ENCODE data around the gene INPP5A. TPM values are rescaled to one million over a fixed set of nuclear protein-coding genes. Genes with fewer than 3 reads are reported as not detected.
A peak's percentile ranks its signal among the peaks of the same experiment; 100 is the strongest.

Gene INPP5A
- total and polyA plus RNA-seq, 9 of the 15 experiments (the other 6 are each of a cell fraction or from before 2014, with no cell fraction given): 0.66 to 11.6 (median 7.7) TPM

GRCh38 chr10:132627666-132628531, 90.3 kb downstream of the INPP5A start:
- H2AFZ ChIP-seq (ENCODE audit: low read depth, low read length): no peak overlapping the region
- H3K36me3 ChIP-seq (ENCODE audit: control insufficient read depth, insufficient read depth, low read length): no peaks in the 10 kb centered on the region
- H3K4me3 ChIP-seq: no peak overlapping the region
- peaks cover 42% of the 10 kb centered on the region for H4K20me1 ChIP-seq (replicated peaks; ENCODE audit: control insufficient read depth, insufficient read depth, low read length)
- H3K9me3 ChIP-seq (replicated peaks; ENCODE audit: control insufficient read depth, insufficient read depth, low read depth, low read length): no peaks in the 10 kb centered on the region
- H3K9me1 ChIP-seq (ENCODE audit: control insufficient read depth, insufficient read depth, low read length): peaks cover 3% of the 10 kb centered on the region
- no peak overlapping the region for H3K27ac ChIP-seq (ENCODE audit: extremely low read depth, low read depth, low read length)
- POLR2A ChIA-PET: interaction anchor here (0.8 kb wide), 1 partner anchor 13 kb away, joined by 4 read pairs; no protein-coding TSS in a partner anchor
- H3K4me2 ChIP-seq (ENCODE audit: insufficient read depth, low read length): peak overlapping the region; percentile 10; the same call in 1 of the 2 replicates
- in situ Hi-C loops (cut with MboI) (no loop called here), intact Hi-C loops (cut with micrococcal nuclease) (no loop called here)
- H3K9ac ChIP-seq (ENCODE audit: insufficient read depth in 1 of 2, low read depth in 2 of 2, low read length in 2 of 2): peak overlapping the region in 1 of 2 experiments; percentile 35; a peak in 1 of 4 replicates
- whole genome bisulfite sequencing (ENCODE audit: insufficient coverage, low coverage, missing lambda C conversion rate): 9% methylated on average over 25 of the region's 32 CpGs
- peaks cover 11 to 21% of the 10 kb centered on the region in 2 experiments; a peak in 4 of 5 replicates for H3K4me1 ChIP-seq (replicated peaks in 1 of 2; ENCODE audit: control insufficient read depth in 2 of 2, insufficient read depth in 2 of 2, low read length in 2 of 2)
- ATAC-seq (peak; percentile 74), DNase-seq (ENCODE audit: extremely low read depth in 1 of 4, low spot score in 3 of 4) (peak; percentile 20 to 41 (median 38)), FAIRE-seq (peak; percentile 58)
- H3K27me3 ChIP-seq (ENCODE audit: control insufficient read depth in 2 of 2, insufficient read depth in 2 of 2, low read length in 2 of 2): peaks cover 0 to 21% of the 10 kb centered on the region in 2 experiments; a peak in 3 of 5 replicates
- CTCF ChIA-PET (ENCODE audit: low intra/inter-chr PET ratio): no interaction called here
- H3K79me2 ChIP-seq (ENCODE audit: control insufficient read depth, insufficient read depth, low read length): no peaks in the 10 kb centered on the region
- BruUV-seq (replicated peaks): no TSS peak
- no peak for TF ChIP-seq KHSRP (IDR thresholded peaks at IDR 0.05)
- no peak for TF ChIP-seq KLF13 (tag; IDR thresholded peaks at IDR 0.05; ENCODE audit: borderline replicate concordance, low read depth)
- no peak for TF ChIP-seq HCFC1 (IDR thresholded peaks at IDR 0.05; ENCODE audit: low read depth, low read length)
- TF ChIP-seq PBX2 (CRISPR knock-in tag; IDR thresholded peaks at IDR 0.05; ENCODE audit: low read depth): no peak
- TF ChIP-seq PBX2 (tag; conservative IDR thresholded peaks at IDR 0.05; ENCODE audit: low read depth): no peak
- TF ChIP-seq BRD9 (IDR thresholded peaks at IDR 0.05; ENCODE audit: low read depth, partially characterized antibody): no peak
- no peak for TF ChIP-seq ARHGAP35 (IDR thresholded peaks at IDR 0.05; ENCODE audit: partially characterized antibody)
- peak; percentile 49; the same call in 1 of the 2 replicates for TF ChIP-seq SMARCE1 (IDR thresholded peaks at IDR 0.05)
- peak; percentile 27; the same call in 1 of the 2 replicates for TF ChIP-seq TAL1 (IDR thresholded peaks at IDR 0.05)
- no peak for TF ChIP-seq CHD4 (IDR thresholded peaks at IDR 0.05; ENCODE audit: insufficient read depth, insufficient replicate concordance, low read depth, low read length, poor library complexity, severe bottlenecking)
- no peak for TF ChIP-seq SRSF7 (optimal IDR thresholded peaks at IDR 0.05; ENCODE audit: low read depth, low read length)
- TF ChIP-seq CBX1 (IDR thresholded peaks at IDR 0.05; ENCODE audit: low read depth): no peak
- TF ChIP-seq ATF1 (CRISPR knock-in tag; IDR thresholded peaks at IDR 0.05): no peak
- peak; percentile 25; the same call in 1 of the 2 replicates for TF ChIP-seq ATF1 (tag; IDR thresholded peaks at IDR 0.05)
- TF ChIP-seq KDM1A (IDR thresholded peaks at IDR 0.05): peak in 1 of 2 experiments; percentile 22; a peak in 1 of 4 replicates
- TF ChIP-seq CCNT2 (IDR thresholded peaks at IDR 0.05; ENCODE audit: borderline replicate concordance, extremely low read depth, insufficient read length, low read depth, low read length): peak; percentile 4
- no peak for TF ChIP-seq ZBTB5 (IDR thresholded peaks at IDR 0.05)
- no peak for TF ChIP-seq ZNF175 (CRISPR knock-in tag; IDR thresholded peaks at IDR 0.05; ENCODE audit: low read depth)
- no peak for TF ChIP-seq ZNF41 (CRISPR knock-in tag; conservative IDR thresholded peaks at IDR 0.05)

All from K562 (cell line).